ENCODE results near the gene RIOK3.
"Not testable (repeated sequence)": the region's sequence is repeated elsewhere in the genome, so short reads cannot be mapped to it uniquely, and the experiment has no call there.

DNA sequence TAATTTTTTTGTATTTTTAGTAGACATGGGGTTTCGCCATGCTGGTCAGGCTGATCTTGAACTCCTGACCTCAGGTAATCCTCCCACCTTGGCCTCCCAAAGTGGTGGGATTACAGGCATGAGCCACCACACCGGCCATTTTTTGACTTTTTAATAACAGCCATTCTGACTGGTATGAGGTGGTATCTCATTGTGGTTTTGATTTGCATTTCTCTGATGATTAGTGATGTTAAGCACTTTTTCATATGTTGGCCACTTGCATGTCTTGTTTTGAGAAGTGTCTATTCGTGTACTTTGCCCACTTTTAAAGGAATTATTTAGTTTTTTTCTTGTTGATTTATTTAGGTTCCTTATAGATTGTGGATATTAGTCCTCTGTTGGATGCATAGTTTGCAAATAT is 23.5 kb upstream of the RIOK3 start:
- TF ChIP-seq POLR2AphosphoS5 (IDR thresholded peaks at IDR 0.05; ENCODE audit: low read length); ZSCAN29 (IDR thresholded peaks at IDR 0.05); PAX5 (IDR thresholded peaks at IDR 0.05; ENCODE audit: borderline replicate concordance, low read depth, low read length); POLR2A (IDR thresholded peaks at IDR 0.05; ENCODE audit: low read depth, low read length); HCFC1 (IDR thresholded peaks at IDR 0.05; ENCODE audit: low read length); NRF1 (conservative IDR thresholded peaks at IDR 0.05; ENCODE audit: low read depth, low read length); FOXK2 (IDR thresholded peaks at IDR 0.05): not testable (repeated sequence)
- TF ChIP-seq, protein P1, sequence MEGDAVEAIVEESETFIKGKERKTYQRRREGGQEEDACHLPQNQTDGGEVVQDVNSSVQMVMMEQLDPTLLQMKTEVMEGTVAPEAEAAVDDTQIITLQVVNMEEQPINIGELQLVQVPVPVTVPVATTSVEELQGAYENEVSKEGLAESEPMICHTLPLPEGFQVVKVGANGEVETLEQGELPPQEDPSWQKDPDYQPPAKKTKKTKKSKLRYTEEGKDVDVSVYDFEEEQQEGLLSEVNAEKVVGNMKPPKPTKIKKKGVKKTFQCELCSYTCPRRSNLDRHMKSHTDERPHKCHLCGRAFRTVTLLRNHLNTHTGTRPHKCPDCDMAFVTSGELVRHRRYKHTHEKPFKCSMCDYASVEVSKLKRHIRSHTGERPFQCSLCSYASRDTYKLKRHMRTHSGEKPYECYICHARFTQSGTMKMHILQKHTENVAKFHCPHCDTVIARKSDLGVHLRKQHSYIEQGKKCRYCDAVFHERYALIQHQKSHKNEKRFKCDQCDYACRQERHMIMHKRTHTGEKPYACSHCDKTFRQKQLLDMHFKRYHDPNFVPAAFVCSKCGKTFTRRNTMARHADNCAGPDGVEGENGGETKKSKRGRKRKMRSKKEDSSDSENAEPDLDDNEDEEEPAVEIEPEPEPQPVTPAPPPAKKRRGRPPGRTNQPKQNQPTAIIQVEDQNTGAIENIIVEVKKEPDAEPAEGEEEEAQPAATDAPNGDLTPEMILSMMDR (IDR thresholded peaks at IDR 0.05 in 2 of 3, conservative IDR thresholded peaks at IDR 0.05 in 1 of 3; ENCODE audit: control insufficient read depth in 2 of 3, extremely low read depth in 1 of 3, insufficient read depth in 1 of 3, low read depth in 3 of 3, low read length in 3 of 3), result not testable (repeated sequence)
- TF ChIP-seq, protein P2, sequence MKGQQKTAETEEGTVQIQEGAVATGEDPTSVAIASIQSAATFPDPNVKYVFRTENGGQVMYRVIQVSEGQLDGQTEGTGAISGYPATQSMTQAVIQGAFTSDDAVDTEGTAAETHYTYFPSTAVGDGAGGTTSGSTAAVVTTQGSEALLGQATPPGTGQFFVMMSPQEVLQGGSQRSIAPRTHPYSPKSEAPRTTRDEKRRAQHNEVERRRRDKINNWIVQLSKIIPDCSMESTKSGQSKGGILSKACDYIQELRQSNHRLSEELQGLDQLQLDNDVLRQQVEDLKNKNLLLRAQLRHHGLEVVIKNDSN (IDR thresholded peaks at IDR 0.05; ENCODE audit: borderline replicate concordance, extremely low read length, insufficient read depth, low read depth, low read length), result not testable (repeated sequence)
- TF ChIP-seq, protein P3, sequence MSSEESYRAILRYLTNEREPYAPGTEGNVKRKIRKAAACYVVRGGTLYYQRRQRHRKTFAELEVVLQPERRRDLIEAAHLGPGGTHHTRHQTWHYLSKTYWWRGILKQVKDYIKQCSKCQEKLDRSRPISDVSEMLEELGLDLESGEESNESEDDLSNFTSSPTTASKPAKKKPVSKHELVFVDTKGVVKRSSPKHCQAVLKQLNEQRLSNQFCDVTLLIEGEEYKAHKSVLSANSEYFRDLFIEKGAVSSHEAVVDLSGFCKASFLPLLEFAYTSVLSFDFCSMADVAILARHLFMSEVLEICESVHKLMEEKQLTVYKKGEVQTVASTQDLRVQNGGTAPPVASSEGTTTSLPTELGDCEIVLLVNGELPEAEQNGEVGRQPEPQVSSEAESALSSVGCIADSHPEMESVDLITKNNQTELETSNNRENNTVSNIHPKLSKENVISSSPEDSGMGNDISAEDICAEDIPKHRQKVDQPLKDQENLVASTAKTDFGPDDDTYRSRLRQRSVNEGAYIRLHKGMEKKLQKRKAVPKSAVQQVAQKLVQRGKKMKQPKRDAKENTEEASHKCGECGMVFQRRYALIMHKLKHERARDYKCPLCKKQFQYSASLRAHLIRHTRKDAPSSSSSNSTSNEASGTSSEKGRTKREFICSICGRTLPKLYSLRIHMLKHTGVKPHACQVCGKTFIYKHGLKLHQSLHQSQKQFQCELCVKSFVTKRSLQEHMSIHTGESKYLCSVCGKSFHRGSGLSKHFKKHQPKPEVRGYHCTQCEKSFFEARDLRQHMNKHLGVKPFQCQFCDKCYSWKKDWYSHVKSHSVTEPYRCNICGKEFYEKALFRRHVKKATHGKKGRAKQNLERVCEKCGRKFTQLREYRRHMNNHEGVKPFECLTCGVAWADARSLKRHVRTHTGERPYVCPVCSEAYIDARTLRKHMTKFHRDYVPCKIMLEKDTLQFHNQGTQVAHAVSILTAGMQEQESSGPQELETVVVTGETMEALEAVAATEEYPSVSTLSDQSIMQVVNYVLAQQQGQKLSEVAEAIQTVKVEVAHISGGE (CRISPR knock-in tag; IDR thresholded peaks at IDR 0.05), result not testable (repeated sequence)

Measured in GM12878 (cell line).